ENCODE results near the gene IDH2.

DNA sequence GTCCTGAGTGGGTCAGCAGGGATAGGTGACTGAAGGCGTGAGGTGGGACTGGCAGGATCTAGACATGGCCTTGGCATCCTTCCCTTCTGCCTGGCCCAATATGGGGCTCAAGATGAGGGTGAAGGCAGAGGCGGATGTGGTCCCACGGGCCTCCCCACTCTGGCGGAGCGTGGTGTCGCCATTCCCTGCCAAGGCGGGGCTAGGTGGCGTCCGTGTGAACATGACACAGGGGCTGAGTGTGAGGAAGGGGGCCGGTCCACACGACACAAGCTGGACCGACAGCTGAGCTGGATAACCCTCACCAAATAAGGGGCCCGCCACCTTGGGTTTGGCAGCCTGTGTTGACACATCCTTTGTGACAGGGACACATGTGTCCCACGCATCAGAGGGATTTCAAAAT, 58.1 kb downstream of the IDH2 start:
- TF ChIP-seq, protein P1, sequence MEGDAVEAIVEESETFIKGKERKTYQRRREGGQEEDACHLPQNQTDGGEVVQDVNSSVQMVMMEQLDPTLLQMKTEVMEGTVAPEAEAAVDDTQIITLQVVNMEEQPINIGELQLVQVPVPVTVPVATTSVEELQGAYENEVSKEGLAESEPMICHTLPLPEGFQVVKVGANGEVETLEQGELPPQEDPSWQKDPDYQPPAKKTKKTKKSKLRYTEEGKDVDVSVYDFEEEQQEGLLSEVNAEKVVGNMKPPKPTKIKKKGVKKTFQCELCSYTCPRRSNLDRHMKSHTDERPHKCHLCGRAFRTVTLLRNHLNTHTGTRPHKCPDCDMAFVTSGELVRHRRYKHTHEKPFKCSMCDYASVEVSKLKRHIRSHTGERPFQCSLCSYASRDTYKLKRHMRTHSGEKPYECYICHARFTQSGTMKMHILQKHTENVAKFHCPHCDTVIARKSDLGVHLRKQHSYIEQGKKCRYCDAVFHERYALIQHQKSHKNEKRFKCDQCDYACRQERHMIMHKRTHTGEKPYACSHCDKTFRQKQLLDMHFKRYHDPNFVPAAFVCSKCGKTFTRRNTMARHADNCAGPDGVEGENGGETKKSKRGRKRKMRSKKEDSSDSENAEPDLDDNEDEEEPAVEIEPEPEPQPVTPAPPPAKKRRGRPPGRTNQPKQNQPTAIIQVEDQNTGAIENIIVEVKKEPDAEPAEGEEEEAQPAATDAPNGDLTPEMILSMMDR (IDR thresholded peaks at IDR 0.05; ENCODE audit: low read depth, low read length, missing input control): no peak
- TF ChIP-seq, protein P2, sequence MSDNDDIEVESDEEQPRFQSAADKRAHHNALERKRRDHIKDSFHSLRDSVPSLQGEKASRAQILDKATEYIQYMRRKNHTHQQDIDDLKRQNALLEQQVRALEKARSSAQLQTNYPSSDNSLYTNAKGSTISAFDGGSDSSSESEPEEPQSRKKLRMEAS (IDR thresholded peaks at IDR 0.05): no peak
- TF ChIP-seq GABPA (IDR thresholded peaks at IDR 0.05 in 1 of 2, conservative IDR thresholded peaks at IDR 0.05 in 1 of 2): no peak
- TF ChIP-seq, protein P3, sequence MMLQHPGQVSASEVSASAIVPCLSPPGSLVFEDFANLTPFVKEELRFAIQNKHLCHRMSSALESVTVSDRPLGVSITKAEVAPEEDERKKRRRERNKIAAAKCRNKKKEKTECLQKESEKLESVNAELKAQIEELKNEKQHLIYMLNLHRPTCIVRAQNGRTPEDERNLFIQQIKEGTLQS (IDR thresholded peaks at IDR 0.05): no peak

Measured in liver (tissue), 3 donors.